ENCODE measurements around the gene RAC2. TPM values are rescaled to one million over a fixed set of nuclear protein-coding genes. Genes with fewer than 3 reads are reported as not detected.

The RAC2 gene
- total and polyA plus RNA-seq, 11 donors: 1.3 to 60.5 (median 3.8) TPM

- WGBS, 4 donors: 39 to 71% (median 54%) methylated on average over 8 of the region's 8 CpGs
- H3K36me3 ChIP-seq: peaks cover 0 to 25% (median 0%) of the 10 kb centered on the region in 9 donors
- H3K27ac ChIP-seq: peak overlapping the region in 5 of 12 donors; percentile 4 to 94 (median 47)
- TF ChIP-seq, protein P1, sequence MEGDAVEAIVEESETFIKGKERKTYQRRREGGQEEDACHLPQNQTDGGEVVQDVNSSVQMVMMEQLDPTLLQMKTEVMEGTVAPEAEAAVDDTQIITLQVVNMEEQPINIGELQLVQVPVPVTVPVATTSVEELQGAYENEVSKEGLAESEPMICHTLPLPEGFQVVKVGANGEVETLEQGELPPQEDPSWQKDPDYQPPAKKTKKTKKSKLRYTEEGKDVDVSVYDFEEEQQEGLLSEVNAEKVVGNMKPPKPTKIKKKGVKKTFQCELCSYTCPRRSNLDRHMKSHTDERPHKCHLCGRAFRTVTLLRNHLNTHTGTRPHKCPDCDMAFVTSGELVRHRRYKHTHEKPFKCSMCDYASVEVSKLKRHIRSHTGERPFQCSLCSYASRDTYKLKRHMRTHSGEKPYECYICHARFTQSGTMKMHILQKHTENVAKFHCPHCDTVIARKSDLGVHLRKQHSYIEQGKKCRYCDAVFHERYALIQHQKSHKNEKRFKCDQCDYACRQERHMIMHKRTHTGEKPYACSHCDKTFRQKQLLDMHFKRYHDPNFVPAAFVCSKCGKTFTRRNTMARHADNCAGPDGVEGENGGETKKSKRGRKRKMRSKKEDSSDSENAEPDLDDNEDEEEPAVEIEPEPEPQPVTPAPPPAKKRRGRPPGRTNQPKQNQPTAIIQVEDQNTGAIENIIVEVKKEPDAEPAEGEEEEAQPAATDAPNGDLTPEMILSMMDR (IDR thresholded peaks at IDR 0.05): peak in 1 of 12 donors; percentile 27
- no peak for TF ChIP-seq POLR2A (IDR thresholded peaks at IDR 0.05)
- intact Hi-C loops (cut with DNase I): no loop called here
- ATAC-seq (no peak), DNase-seq (peak in 2 of 5 donors; percentile 58 to 70)
- no peaks in the 10 kb centered on the region for H3K9me3 ChIP-seq
- peaks cover 0 to 56% (median 4%) of the 10 kb centered on the region in 9 donors for H3K27me3 ChIP-seq
- H3K4me1 ChIP-seq: peaks cover 0 to 65% (median 0%) of the 10 kb centered on the region in 12 donors
- peak overlapping the region in 9 of 12 donors; percentile 31 to 73 (median 43) for H3K4me3 ChIP-seq
Measured at GRCh38 chr22:37283393-37283937, 39.4 kb upstream of the RAC2 start.

DNA sequence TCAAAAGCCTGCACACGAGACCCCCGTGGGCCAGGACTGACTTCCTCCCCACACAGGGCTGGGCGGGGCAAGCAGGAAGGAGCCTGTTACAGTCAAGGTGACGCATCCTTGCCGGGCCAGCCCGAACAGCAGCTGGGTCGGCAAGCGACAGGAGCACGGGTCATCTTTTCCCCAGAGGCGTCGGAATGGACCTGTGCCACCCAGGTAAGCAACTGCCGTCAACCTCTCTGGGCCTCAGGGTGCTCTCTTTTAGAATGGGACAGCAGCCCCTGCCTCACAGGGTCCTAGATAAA lies 38.3 kb upstream of the RAC2 start, which contains the start of gene CYTH4:
TSS of gene CYTH4 (plus strand) at position 124 of the 293 bp plus-strand sequence. CDS start at position 186, 62 bp downstream.
- intact Hi-C loops (cut with DNase I): no loop called here
- Histone ChIP-seq H3K27me3 (peaks cover 0 to 59% (median 4%) of the 10 kb centered on the region in 9 donors), H3K4me1 (peaks cover 0 to 57% (median 0%) of the 10 kb centered on the region in 12 donors), H3K36me3 (peaks cover 0 to 14% (median 0%) of the 10 kb centered on the region in 9 donors), H3K27ac (peak within 1 kb of the TSS in 7 of 12 donors; percentile 15 to 94 (median 43)), H3K9me3 (no peaks in the 10 kb centered on the region), H3K4me3 (peak within 1 kb of the TSS in 10 of 12 donors; percentile 0 to 73 (median 42))
- 39 to 71% (median 49%) methylated on average over 6 to 12 of the region's 12 CpGs for WGBS, 4 donors
- ATAC-seq (peak; percentile 25 to 63 (median 43)), DNase-seq (peak; percentile 47 to 86 (median 73))
- peak in 1 of 2 donors; percentile 11 for TF ChIP-seq POLR2A (IDR thresholded peaks at IDR 0.05)
- TF ChIP-seq, protein P1 (IDR thresholded peaks at IDR 0.05): no peak

DNA sequence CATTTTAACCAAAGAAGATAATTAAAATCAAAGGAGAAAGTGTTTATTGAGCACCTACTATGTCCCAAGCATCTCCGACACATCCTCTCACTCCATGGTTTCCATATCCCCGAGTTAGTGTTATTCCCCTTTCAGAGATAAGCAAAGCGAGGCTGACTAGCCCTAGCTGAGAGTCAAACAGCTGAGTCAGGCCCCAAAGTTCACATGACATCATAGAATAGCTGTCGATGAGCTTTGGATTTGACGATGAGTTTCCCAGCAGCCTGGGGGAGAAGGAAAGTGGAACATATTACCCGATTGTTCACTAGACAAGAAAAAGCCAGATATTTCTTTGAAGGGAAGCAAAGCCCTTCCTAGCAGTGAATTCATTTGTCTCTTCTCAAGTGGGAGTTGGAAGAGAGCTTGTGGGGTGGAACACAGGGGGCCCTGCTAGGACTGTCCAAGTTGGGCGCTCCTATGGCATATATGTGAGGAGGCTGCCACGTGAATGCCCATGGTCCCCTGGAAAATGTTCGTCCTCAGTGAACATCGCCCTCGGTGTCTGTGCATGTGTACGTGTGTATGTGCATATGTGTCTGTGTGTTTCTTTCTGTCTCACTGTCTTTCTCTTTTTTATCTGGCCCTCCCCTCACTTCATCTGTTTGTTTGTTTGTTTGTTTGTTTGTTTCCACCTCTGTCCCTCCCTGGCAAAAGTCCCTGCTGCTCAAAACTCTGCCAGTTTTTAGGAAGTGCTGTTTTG lies 37.7 kb upstream of the RAC2 start:
- DNase-seq: peak in 1 of 5 donors; percentile 19
- Histone ChIP-seq H3K27ac (peak overlapping the region in 4 of 12 donors; percentile 37 to 94 (median 42)), H3K36me3 (peaks cover 0 to 10% (median 0%) of the 10 kb centered on the region in 9 donors), H3K4me3 (peak overlapping the region in 7 of 12 donors; percentile 31 to 73 (median 48)), H3K27me3 (peaks cover 0 to 59% (median 4%) of the 10 kb centered on the region in 9 donors), H3K9me3 (no peaks in the 10 kb centered on the region), H3K4me1 (peaks cover 0 to 55% (median 0%) of the 10 kb centered on the region in 12 donors)
- WGBS, 4 donors: 79 to 84% (median 80%) methylated on average over 12 of the region's 12 CpGs
- TF ChIP-seq POLR2A (IDR thresholded peaks at IDR 0.05): no peak
- TF ChIP-seq, protein P1 (IDR thresholded peaks at IDR 0.05): no peak
- intact Hi-C loops (cut with DNase I): no loop called here
- no peak for ATAC-seq

GRCh38 chr22:37281195-37281594 lies 37.1 kb upstream of the RAC2 start:
- H3K9me3 ChIP-seq: no peaks in the 10 kb centered on the region
- H3K27me3 ChIP-seq: peaks cover 0 to 64% (median 4%) of the 10 kb centered on the region in 9 donors
- peak overlapping the region in 1 of 12 donors; percentile 73 for H3K4me3 ChIP-seq
- H3K27ac ChIP-seq: peak overlapping the region in 3 of 12 donors; percentile 38 to 94 (median 47)
- WGBS, 4 donors: 82 to 96% (median 89%) methylated on average over 7 of the region's 7 CpGs
- DNase-seq (no peak), ATAC-seq (no peak)
- H3K36me3 ChIP-seq: peaks cover 0 to 5% (median 0%) of the 10 kb centered on the region in 9 donors
- peaks cover 0 to 53% (median 0%) of the 10 kb centered on the region in 12 donors for H3K4me1 ChIP-seq
- TF ChIP-seq, protein P1 (IDR thresholded peaks at IDR 0.05): no peak
- no peak for TF ChIP-seq POLR2A (IDR thresholded peaks at IDR 0.05)
- intact Hi-C loops (cut with DNase I): no loop called here
